Measurements from ENCODE around the gene GPATCH8.

GRCh38 chr17:44348234-44348987, 154.8 kb downstream of the GPATCH8 start:
- TF ChIP-seq, protein P1, sequence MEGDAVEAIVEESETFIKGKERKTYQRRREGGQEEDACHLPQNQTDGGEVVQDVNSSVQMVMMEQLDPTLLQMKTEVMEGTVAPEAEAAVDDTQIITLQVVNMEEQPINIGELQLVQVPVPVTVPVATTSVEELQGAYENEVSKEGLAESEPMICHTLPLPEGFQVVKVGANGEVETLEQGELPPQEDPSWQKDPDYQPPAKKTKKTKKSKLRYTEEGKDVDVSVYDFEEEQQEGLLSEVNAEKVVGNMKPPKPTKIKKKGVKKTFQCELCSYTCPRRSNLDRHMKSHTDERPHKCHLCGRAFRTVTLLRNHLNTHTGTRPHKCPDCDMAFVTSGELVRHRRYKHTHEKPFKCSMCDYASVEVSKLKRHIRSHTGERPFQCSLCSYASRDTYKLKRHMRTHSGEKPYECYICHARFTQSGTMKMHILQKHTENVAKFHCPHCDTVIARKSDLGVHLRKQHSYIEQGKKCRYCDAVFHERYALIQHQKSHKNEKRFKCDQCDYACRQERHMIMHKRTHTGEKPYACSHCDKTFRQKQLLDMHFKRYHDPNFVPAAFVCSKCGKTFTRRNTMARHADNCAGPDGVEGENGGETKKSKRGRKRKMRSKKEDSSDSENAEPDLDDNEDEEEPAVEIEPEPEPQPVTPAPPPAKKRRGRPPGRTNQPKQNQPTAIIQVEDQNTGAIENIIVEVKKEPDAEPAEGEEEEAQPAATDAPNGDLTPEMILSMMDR (optimal IDR thresholded peaks at IDR 0.05 in 1 of 3, IDR thresholded peaks at IDR 0.05 in 1 of 3, conservative IDR thresholded peaks at IDR 0.05 in 1 of 3; ENCODE audit: extremely low read depth in 1 of 3, insufficient read depth in 2 of 3, low read length in 3 of 3) = no peak
- no peak for TF ChIP-seq EZH2 (IDR thresholded peaks at IDR 0.05; ENCODE audit: low read length)

Measured in keratinocyte (primary cell).